Stimulated activated CD4-positive, alpha-beta T cell treated with anti-CD3 and anti-CD28 coated beads, Interleukin-12 subunit alpha, Interleukin-12 subunit beta, amount 100 ng/mL, for 48 hours (primary cell): ENCODE measurements around the gene ASIC5.
"Not testable (repeated sequence)": the region's sequence is repeated elsewhere in the genome, so short reads cannot be mapped to it uniquely, and the experiment has no call there.

ENCODE experiments used
- DNase-seq, 3 donors: peaks; one replicate each; pipeline ENCODE4 v3.0.0-alpha.2; 2020; ENCODE audit warnings: low read depth in 2 of 3, low spot score in 1 of 3

ASIC5 gene

GRCh38 chr4:155802190-155802959 is 63.7 kb downstream of the ASIC5 start:
- DNase-seq: no peak

GRCh38 chr4:155800685-155801343 is 65.3 kb downstream of the ASIC5 start:
- DNase-seq: no peak

GRCh38 chr4:155799794-155800123 is 66.3 kb downstream of the ASIC5 start:
- no peak for DNase-seq

- no peak for DNase-seq
These were observed 66.8 kb downstream of the ASIC5 start for GRCh38 chr4:155799116-155799793.

GRCh38 chr4:155797581-155797980 is 68.5 kb downstream of the ASIC5 start:
- not testable (repeated sequence) for DNase-seq

GRCh38 chr4:155795991-155796390 is 70.1 kb downstream of the ASIC5 start:
- DNase-seq: no peak

- no peak for DNase-seq
These were observed 71.4 kb downstream of the ASIC5 start for GRCh38 chr4:155794589-155795236.

GRCh38 chr4:155789982-155790381 is 76.1 kb downstream of the ASIC5 start:
- DNase-seq: no peak

- no peak for DNase-seq
These were observed 76.7 kb downstream of the ASIC5 start for GRCh38 chr4:155789391-155789790.

GRCh38 chr4:155787113-155787710 is 78.9 kb downstream of the ASIC5 start:
- peak in 1 of 3 donors; percentile 14 for DNase-seq

GRCh38 chr4:155785828-155786227 is 80.2 kb downstream of the ASIC5 start:
- DNase-seq: no peak

- no peak for DNase-seq
These were observed 81.4 kb downstream of the ASIC5 start for GRCh38 chr4:155784637-155785036.

GRCh38 chr4:155781249-155781831 is 84.7 kb downstream of the ASIC5 start:
- DNase-seq: no peak

- no peak for DNase-seq
These were observed 85.3 kb downstream of the ASIC5 start for GRCh38 chr4:155780775-155781174.
